Measurements from ENCODE around the gene PSMD2. TPM values are rescaled to one million over a fixed set of nuclear protein-coding genes. Genes with fewer than 3 reads are reported as not detected.

PSMD2 gene
- total and polyA plus RNA-seq, 7 donors = 105 to 246 (median 174) TPM

DNA sequence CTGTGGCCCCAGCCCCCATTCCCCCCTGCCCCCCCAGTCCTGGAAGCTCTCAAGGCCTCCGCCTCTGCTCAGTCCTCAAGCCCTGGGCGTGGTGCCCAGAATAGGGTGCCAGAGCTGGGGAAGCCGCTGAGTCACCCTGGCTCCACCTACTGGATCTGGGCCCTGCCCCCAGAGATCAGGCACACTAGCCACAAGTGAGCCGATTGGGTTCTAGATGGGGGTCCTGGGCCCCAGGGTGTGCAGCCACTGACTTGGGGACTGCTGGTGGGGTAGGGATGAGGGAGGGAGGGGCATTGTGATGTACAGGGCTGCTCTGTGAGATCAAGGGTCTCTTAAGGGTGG is 21.0 kb downstream of the PSMD2 start:
- peak overlapping the region; percentile 91 to 99 (median 98) for H3K27ac ChIP-seq
- peak; percentile 99 for DNase-seq
- whole genome bisulfite sequencing, 2 donors = 4 to 16% methylated on average over 4 of the region's 4 CpGs
- intact Hi-C loops (cut with DNase I) = loop anchor here (1.0 kb wide), 1 partner anchor 15 kb away; no protein-coding TSS in a partner anchor
- no peaks in the 10 kb centered on the region for H3K27me3 ChIP-seq
- TF ChIP-seq POLR2A (IDR thresholded peaks at IDR 0.05) (no peak), EP300 (IDR thresholded peaks at IDR 0.05) (no peak), POLR2AphosphoS5 (IDR thresholded peaks at IDR 0.05) (peak; percentile 32 to 74 (median 66))
- TF ChIP-seq, protein P1, sequence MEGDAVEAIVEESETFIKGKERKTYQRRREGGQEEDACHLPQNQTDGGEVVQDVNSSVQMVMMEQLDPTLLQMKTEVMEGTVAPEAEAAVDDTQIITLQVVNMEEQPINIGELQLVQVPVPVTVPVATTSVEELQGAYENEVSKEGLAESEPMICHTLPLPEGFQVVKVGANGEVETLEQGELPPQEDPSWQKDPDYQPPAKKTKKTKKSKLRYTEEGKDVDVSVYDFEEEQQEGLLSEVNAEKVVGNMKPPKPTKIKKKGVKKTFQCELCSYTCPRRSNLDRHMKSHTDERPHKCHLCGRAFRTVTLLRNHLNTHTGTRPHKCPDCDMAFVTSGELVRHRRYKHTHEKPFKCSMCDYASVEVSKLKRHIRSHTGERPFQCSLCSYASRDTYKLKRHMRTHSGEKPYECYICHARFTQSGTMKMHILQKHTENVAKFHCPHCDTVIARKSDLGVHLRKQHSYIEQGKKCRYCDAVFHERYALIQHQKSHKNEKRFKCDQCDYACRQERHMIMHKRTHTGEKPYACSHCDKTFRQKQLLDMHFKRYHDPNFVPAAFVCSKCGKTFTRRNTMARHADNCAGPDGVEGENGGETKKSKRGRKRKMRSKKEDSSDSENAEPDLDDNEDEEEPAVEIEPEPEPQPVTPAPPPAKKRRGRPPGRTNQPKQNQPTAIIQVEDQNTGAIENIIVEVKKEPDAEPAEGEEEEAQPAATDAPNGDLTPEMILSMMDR (IDR thresholded peaks at IDR 0.05) = no peak
- peaks cover 43 to 72% (median 62%) of the 10 kb centered on the region in 4 donors for H3K36me3 ChIP-seq
- H3K4me3 ChIP-seq = peak overlapping the region in 3 of 4 donors; percentile 31 to 47 (median 41)
- H3K9me3 ChIP-seq = no peaks in the 10 kb centered on the region
- peaks cover 0 to 72% (median 68%) of the 10 kb centered on the region in 4 donors for H3K4me1 ChIP-seq

DNA sequence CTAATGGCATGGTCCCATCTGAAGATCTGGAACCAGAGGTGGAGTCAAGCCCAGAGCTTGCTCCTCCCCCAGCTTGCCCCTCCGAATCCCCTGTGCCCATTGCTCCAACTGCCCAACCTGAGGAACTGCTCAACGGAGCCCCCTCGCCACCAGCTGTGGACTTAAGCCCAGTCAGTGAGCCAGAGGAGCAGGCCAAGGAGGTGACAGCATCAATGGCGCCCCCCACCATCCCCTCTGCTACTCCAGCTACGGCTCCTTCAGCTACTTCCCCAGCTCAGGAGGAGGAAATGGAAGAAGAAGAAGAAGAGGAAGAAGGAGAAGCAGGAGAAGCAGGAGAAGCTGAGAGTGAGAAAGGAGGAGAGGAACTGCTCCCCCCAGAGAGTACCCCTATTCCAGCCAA is 22.6 kb downstream of the PSMD2 start:
- 90 to 94% methylated on average over 5 of the region's 5 CpGs for WGBS, 2 donors
- H3K27me3 ChIP-seq = no peaks in the 10 kb centered on the region
- TF ChIP-seq POLR2A (IDR thresholded peaks at IDR 0.05) (no peak), POLR2AphosphoS5 (IDR thresholded peaks at IDR 0.05) (no peak), EP300 (IDR thresholded peaks at IDR 0.05) (no peak)
- TF ChIP-seq, protein P1 (IDR thresholded peaks at IDR 0.05) = no peak
- intact Hi-C loops (cut with DNase I) = no loop called here
- H3K36me3 ChIP-seq = peaks cover 59 to 84% (median 78%) of the 10 kb centered on the region in 4 donors
- H3K27ac ChIP-seq = peak overlapping the region; percentile 37 to 99 (median 98)
- peaks cover 0 to 58% (median 58%) of the 10 kb centered on the region in 4 donors for H3K4me1 ChIP-seq
- H3K9me3 ChIP-seq = no peaks in the 10 kb centered on the region
- no peak overlapping the region for H3K4me3 ChIP-seq
- DNase-seq = no peak

DNA sequence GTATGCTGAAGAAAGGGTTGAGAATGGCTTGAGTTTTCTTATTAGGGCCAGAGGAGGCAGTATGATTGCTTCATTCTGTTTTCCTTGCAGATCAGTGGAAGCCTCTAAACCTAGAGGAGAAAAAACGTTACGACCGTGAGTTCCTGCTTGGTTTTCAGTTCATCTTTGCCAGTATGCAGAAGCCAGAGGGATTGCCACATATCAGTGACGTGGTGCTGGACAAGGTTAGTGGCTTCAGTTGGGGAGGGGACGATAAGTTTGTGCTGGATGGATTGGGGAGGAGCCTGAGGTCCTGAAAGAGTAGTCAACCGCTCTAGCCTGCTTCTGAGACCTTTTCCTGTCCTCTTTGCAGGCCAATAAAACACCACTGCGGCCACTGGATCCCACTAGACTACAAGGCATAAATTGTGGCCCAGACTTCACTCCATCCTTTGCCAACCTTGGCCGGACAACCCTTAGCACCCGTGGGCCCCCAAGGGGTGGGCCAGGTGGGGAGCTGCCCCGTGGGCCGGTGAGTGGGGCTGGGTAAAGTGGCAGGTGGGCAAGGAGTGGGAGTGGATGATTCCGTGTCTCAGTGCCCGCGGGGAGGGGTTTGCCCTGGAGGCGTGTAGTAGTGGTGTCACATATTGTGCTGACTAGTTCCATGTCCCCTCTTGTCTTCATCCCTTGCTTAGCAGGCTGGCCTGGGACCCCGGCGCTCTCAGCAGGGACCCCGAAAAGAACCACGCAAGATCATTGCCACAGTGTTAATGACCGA is 23.9 kb downstream of the PSMD2 start:
- no peak for DNase-seq
- TF ChIP-seq POLR2AphosphoS5 (IDR thresholded peaks at IDR 0.05) (no peak), POLR2A (IDR thresholded peaks at IDR 0.05) (no peak), EP300 (IDR thresholded peaks at IDR 0.05) (no peak)
- TF ChIP-seq, protein P1 (IDR thresholded peaks at IDR 0.05) = no peak
- Histone ChIP-seq H3K4me3 (no peak overlapping the region), H3K27me3 (no peaks in the 10 kb centered on the region), H3K4me1 (peaks cover 0 to 46% (median 45%) of the 10 kb centered on the region in 4 donors), H3K9me3 (no peaks in the 10 kb centered on the region), H3K27ac (peak overlapping the region; percentile 52 to 99 (median 98)), H3K36me3 (peaks cover 72 to 84% (median 80%) of the 10 kb centered on the region in 4 donors)
- intact Hi-C loops (cut with DNase I) = no loop called here
- WGBS, 2 donors = 90 to 92% methylated on average over 20 of the region's 20 CpGs

DNA sequence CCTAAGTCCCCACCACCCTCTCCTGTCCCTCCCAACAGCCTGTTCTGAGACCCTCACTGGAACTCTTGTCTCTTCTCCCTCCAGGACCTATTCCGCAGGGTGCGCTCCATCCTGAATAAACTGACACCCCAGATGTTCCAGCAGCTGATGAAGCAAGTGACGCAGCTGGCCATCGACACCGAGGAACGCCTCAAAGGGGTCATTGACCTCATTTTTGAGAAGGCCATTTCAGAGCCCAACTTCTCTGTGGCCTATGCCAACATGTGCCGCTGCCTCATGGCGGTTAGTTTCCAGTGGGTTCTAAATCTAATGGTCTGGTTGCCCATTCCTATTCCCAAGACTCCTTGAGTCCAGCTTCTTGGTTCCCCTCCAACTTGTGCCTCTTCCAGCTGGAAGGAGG is 24.7 kb downstream of the PSMD2 start:
- no peak for DNase-seq
- H3K36me3 ChIP-seq = peaks cover 80 to 84% (median 82%) of the 10 kb centered on the region in 4 donors

More for the DNA sequence above, 24.7 kb downstream of the PSMD2 start:
- WGBS, 2 donors = 90 to 91% methylated on average over 8 of the region's 8 CpGs
- no peaks in the 10 kb centered on the region for H3K27me3 ChIP-seq
- intact Hi-C loops (cut with DNase I) = no loop called here
- TF ChIP-seq POLR2A (IDR thresholded peaks at IDR 0.05) (no peak), POLR2AphosphoS5 (IDR thresholded peaks at IDR 0.05) (no peak)
- TF ChIP-seq, protein P1 (IDR thresholded peaks at IDR 0.05) = no peak
- peak overlapping the region in 2 of 4 donors; percentile 40 to 98 for H3K27ac ChIP-seq
- peaks cover 0 to 39% (median 37%) of the 10 kb centered on the region in 4 donors for H3K4me1 ChIP-seq
- H3K9me3 ChIP-seq = no peaks in the 10 kb centered on the region
- H3K4me3 ChIP-seq = no peak overlapping the region

All from sigmoid colon (tissue), 7 donors.